Neural cell (in vitro differentiated cells): ENCODE results near the gene IL17RC.

Experiments
- MXI1 ChIP-seq: fragments of 450-650 bp; conservative IDR thresholded peaks from 2 replicates; pipeline ENCODE4 v1.6.1; 2014; ENCODE audit warnings: antibody characterized with exemption, mild to moderate bottlenecking; ENCODE audit not compliant: poor library complexity, severe bottlenecking
- POLR2AphosphoS5 ChIP-seq: IDR thresholded peaks from 2 replicates; pipeline ENCODE4 v1.6.1; 2012

DNA sequence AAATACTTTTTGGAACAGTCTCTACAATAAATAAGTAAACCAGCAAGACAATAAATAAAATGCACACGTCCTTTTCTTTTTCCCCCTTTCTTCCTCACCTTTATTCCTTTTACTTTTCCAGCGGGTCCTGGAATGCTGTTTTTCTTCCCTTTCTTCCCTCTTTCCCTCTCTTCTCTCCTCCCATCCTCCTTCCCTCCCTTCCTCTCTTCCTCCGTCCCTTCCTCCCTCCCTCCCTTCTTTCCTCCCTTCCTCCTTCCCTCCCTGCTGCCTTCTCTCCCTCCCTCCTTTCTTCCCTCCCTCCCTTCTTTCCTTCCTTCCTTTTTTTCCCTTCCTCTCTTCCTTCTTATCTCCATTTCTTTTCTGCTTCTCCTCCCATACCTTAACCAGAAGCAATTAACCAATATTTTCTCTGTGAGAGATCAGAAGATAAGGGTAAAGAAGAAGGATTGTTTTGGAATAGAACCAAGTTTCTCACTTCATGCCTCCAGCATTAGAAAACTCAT lies 17.6 kb upstream of the IL17RC start:
- no peak for TF ChIP-seq MXI1
- no peak for TF ChIP-seq POLR2AphosphoS5
